ENCODE results near the gene CACNA1B. TPM values are rescaled to one million over a fixed set of nuclear protein-coding genes. Genes with fewer than 3 reads are reported as not detected.

CACNA1B gene
- total RNA-seq, 4 donors from 2014 or later, result 0.08 TPM; not detected in 2

DNA sequence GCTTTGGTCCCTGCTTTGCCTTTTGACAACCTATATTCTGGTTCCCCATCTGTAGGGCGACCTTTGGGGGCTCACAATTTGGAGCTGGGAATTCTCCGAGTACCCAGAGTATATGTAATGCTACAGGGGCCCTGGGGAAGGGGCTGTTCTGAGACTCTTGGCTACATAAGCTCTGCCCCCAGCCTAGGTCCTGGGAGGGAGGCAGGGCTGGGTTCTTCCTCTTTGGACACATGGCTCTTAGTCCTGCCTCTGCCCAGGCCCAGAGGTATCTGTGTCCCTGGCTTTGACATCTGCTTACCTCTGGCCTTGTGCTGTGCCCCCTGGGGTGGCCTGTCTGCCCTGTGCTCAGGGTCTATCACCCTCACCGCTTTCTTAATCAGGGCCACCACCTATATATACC lies 181.6 kb downstream of the CACNA1B start:
- 86% methylated on average over 3 of the region's 3 CpGs for WGBS
- Histone ChIP-seq H3K36me3 (no peaks in the 10 kb centered on the region), H3K9me3 (no peaks in the 10 kb centered on the region), H3K27me3 (peaks cover 2% of the 10 kb centered on the region), H3K4me1 (no peaks in the 10 kb centered on the region), H3K27ac (no peak overlapping the region), H3K4me3 (no peak overlapping the region)
- DNase-seq (ENCODE audit: low spot score in 2 of 2), result peak in 1 of 2 donors; percentile 27
- TF ChIP-seq POLR2A (IDR thresholded peaks at IDR 0.05) (no peak), EP300 (IDR thresholded peaks at IDR 0.05) (no peak), CTCF (IDR thresholded peaks at IDR 0.05) (no peak), POLR2AphosphoS5 (IDR thresholded peaks at IDR 0.05) (no peak)

DNA sequence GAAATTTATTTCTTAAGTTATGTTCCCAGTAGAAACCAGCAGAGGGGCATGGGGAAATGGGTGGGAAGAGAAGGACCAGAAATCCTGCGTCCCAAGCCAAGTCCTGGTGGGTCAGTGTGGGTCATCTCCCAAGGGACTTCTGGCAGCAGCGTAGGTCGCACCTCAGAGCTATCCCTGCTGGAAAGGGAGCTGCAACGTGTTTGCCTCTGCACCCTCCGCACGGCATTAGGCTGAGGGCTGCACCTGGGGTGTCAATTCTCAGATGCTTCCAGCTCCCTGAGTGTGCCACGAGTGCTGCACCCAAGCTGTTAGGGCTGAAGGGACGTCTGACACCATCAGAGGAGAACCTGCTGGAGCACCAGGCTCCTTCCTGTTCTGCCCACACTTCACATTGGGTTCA lies 182.8 kb downstream of the CACNA1B start:
- H3K36me3 ChIP-seq, result no peaks in the 10 kb centered on the region
- H3K27me3 ChIP-seq, result peaks cover 12% of the 10 kb centered on the region
- TF ChIP-seq POLR2AphosphoS5 (IDR thresholded peaks at IDR 0.05) (no peak), CTCF (IDR thresholded peaks at IDR 0.05) (no peak), POLR2A (IDR thresholded peaks at IDR 0.05) (no peak), EP300 (IDR thresholded peaks at IDR 0.05) (no peak)
- DNase-seq (ENCODE audit: low spot score in 2 of 2), result peak in 1 of 2 donors; percentile 32
- no peak overlapping the region for H3K27ac ChIP-seq
- H3K9me3 ChIP-seq, result no peaks in the 10 kb centered on the region
- no peak overlapping the region for H3K4me3 ChIP-seq
- no peaks in the 10 kb centered on the region for H3K4me1 ChIP-seq
- 84% methylated on average over 7 of the region's 8 CpGs for WGBS

DNA sequence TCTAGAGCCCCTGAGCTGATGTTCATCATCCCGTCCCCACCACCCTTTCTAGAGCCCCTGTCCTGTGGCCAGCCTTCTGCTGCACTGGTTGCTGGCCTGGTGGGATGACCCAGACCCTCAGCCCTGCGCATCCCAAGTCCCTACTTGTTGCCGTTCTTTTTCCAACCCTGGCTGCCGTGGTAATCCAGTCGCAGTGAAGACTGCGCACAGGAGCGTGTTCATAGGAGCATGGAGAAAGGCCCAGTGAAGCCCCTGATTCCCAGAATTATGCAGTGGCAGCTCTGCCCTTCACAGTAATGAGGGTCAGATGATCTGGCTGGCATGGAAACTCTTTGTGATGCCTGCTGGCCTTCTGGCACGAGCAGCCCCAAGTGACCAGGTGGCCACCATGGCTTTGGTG lies 183.3 kb downstream of the CACNA1B start:
- Histone ChIP-seq H3K4me1 (no peaks in the 10 kb centered on the region), H3K27ac (no peak overlapping the region), H3K4me3 (no peak overlapping the region), H3K27me3 (peaks cover 16% of the 10 kb centered on the region), H3K36me3 (no peaks in the 10 kb centered on the region), H3K9me3 (no peaks in the 10 kb centered on the region)
- TF ChIP-seq POLR2A (IDR thresholded peaks at IDR 0.05), result no peak
- TF ChIP-seq EP300 (IDR thresholded peaks at IDR 0.05), result no peak
- no peak for TF ChIP-seq POLR2AphosphoS5 (IDR thresholded peaks at IDR 0.05)
- no peak for TF ChIP-seq CTCF (IDR thresholded peaks at IDR 0.05)
- WGBS, result 95% methylated on average over 6 of the region's 8 CpGs
- peak in 1 of 2 donors; percentile 28 for DNase-seq (ENCODE audit: low spot score in 2 of 2)

DNA sequence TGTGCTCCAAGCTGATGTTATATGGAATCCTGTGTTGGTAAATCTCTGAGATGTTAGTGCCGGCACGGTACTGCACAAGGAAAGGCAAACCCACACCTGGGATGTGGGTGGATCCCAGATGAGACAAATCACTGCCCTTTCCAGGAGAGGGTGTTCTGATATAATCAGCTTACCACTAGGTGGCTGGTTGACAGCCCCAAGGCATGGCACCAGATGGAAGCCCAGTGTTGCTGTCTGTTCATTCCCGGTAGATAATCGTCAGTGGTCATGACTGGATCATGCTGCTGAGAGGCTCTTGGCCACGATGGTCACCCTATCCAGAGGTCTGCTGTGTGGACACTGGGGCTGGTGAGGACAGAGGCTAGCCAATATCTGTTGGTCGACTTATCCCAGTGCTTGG lies 184.0 kb downstream of the CACNA1B start:
- peak in 1 of 2 donors; percentile 14 for DNase-seq (ENCODE audit: low spot score in 2 of 2)
- Histone ChIP-seq H3K9me3 (no peaks in the 10 kb centered on the region), H3K27ac (no peak overlapping the region), H3K36me3 (no peaks in the 10 kb centered on the region), H3K4me3 (no peak overlapping the region), H3K27me3 (peaks cover 21% of the 10 kb centered on the region), H3K4me1 (no peaks in the 10 kb centered on the region)
- 98% methylated on average over 6 of the region's 6 CpGs for WGBS
- TF ChIP-seq POLR2A (IDR thresholded peaks at IDR 0.05), result no peak
- TF ChIP-seq CTCF (IDR thresholded peaks at IDR 0.05), result no peak
- TF ChIP-seq EP300 (IDR thresholded peaks at IDR 0.05), result no peak
- TF ChIP-seq POLR2AphosphoS5 (IDR thresholded peaks at IDR 0.05), result no peak

DNA sequence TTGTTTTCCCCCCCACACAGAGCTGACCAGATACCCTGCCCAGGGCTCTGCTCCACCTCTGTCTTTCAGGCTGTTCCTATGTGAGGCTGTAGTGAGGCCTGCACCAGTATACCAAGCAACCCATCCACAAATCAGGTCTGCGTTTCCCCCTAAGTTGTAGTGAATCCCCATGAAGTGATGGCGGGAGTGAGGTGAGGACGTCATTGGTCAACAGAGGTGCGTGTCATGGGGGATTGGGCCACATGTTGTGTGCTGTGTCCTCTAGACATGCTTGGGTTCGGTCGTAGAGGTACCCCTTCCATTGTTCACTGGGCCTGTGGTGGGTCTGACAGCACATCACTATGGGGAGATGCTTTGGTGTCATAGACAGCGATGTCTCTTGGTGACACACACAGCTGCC lies 184.6 kb downstream of the CACNA1B start:
- H3K9me3 ChIP-seq, result no peaks in the 10 kb centered on the region
- peak in 1 of 2 donors; percentile 33 for DNase-seq (ENCODE audit: low spot score in 2 of 2)
- H3K4me1 ChIP-seq, result no peaks in the 10 kb centered on the region
- no peak overlapping the region for H3K27ac ChIP-seq
- 88% methylated on average over 7 of the region's 7 CpGs for WGBS
- TF ChIP-seq EP300 (IDR thresholded peaks at IDR 0.05) (no peak), CTCF (IDR thresholded peaks at IDR 0.05) (no peak), POLR2AphosphoS5 (IDR thresholded peaks at IDR 0.05) (no peak), POLR2A (IDR thresholded peaks at IDR 0.05) (no peak)
- peaks cover 21% of the 10 kb centered on the region for H3K27me3 ChIP-seq
- no peaks in the 10 kb centered on the region for H3K36me3 ChIP-seq
- H3K4me3 ChIP-seq, result no peak overlapping the region

Data from suprapubic skin (tissue), 4 donors.